ENCODE data around the gene FOXN3.

FOXN3 gene

DNA sequence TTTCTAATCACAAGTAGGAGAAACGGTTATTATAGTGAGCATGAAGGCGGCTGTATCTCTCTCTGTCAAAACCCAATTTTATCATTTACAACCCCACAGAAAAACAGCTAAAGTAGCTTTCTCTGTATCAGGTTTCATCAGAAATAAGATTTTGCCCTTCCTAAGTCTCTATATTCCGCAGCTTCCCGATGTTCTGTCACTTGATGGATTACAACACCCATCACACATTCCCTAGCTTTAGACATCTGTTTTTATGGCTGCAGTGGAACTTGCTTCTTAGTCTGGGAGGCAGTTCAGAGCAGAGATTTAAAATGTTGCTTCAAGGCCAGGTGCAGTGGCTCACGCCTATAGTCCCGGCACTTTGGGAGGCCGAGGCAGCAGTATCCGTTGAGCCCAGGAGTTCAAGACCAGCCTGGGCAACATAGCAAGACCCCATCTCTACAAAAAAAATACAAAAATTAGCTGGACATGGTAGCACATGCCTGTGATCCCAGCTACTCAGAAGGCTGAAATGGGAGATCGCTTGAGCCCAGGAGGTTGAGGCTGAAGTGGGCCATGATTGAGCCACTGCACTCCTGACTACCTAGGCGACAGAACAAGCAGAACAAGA, 27.6 kb upstream of the FOXN3 start:
- no peak for DNase-seq (ENCODE audit: low read depth in 1 of 2, low spot score in 1 of 2)
- in situ Hi-C loops (cut with HindIII; ENCODE audit: low pct_unique_long_range_greater_than_20kb, low sequenced_read_pairs), result no loop called here
- no peak for TF ChIP-seq JUND (IDR thresholded peaks at IDR 0.05; ENCODE audit: low read depth)

DNA sequence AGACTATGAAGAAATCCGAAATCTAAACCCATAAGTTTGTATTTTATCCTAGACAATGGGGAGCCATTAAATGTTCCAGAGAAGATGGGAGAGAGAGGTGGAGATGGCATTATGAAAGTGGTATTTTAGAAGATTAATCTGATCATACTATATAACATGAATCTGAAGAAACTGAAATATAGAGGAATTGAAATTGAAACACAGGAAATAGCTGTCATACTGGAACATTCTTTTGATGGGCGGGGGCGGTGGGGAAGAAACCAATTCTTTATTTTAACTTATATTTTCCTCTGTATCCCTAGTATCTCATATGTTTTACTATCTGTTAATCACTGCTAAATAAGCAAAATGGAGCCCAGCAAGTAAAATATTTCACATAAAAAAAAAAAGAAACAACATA, 27.0 kb upstream of the FOXN3 start:
- in situ Hi-C loops (cut with HindIII; ENCODE audit: low pct_unique_long_range_greater_than_20kb, low sequenced_read_pairs), result no loop called here
- no peak for DNase-seq (ENCODE audit: low read depth in 1 of 2, low spot score in 1 of 2)
- TF ChIP-seq JUND (IDR thresholded peaks at IDR 0.05; ENCODE audit: low read depth), result no peak

DNA sequence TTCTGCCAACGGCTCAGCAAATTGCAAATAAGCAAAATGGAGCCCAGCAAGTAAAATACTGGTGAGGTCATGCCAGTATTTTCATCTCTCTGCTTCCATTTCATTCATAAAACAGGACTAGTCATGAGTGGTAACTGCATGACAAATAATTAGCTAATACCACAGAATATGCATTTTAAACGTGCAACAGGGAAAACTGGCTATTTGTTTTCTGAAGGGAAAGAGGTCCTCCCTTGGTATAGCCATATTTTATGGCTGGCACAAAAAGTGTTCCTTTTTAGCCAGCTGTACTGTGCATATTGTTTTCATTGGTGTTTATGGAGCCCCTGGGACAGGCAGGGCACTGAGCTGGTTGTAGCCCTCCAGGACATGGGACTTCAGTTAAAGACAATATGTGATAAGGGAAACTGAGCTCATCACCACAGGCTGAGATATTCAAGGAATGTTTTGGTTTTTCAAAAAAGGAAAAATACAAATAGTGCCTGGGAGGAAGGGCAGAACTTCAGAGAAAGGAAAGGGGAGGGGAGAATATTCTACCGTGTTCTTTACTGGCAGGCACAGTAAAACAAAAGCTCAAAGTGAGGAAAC, 26.1 kb upstream of the FOXN3 start:
- in situ Hi-C loops (cut with HindIII; ENCODE audit: low pct_unique_long_range_greater_than_20kb, low sequenced_read_pairs), result no loop called here
- no peak for TF ChIP-seq JUND (IDR thresholded peaks at IDR 0.05; ENCODE audit: low read depth)
- no peak for DNase-seq (ENCODE audit: low read depth in 1 of 2, low spot score in 1 of 2)

DNA sequence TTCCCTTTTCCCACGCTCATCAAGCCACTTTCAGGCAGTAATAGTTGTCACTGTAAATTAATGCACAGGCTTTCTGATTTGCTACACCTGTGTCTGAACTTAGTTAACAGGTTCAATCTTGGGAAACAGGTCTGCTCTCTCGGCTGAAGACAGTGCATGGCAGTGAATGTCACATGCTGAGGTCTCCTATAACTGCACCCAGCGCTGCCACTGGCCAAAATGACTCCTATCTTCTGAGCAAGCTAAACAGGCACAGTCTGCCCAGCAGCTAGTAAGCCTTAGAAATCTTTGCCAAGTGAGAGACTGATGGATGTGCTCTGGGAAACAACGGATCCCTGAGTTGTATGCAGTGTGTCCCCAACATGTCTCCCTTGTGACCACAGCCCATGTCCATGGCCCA, 25.2 kb upstream of the FOXN3 start:
- in situ Hi-C loops (cut with HindIII; ENCODE audit: low pct_unique_long_range_greater_than_20kb, low sequenced_read_pairs), result no loop called here
- TF ChIP-seq JUND (IDR thresholded peaks at IDR 0.05; ENCODE audit: low read depth), result no peak
- DNase-seq (ENCODE audit: low read depth in 1 of 2, low spot score in 1 of 2), result no peak

DNA sequence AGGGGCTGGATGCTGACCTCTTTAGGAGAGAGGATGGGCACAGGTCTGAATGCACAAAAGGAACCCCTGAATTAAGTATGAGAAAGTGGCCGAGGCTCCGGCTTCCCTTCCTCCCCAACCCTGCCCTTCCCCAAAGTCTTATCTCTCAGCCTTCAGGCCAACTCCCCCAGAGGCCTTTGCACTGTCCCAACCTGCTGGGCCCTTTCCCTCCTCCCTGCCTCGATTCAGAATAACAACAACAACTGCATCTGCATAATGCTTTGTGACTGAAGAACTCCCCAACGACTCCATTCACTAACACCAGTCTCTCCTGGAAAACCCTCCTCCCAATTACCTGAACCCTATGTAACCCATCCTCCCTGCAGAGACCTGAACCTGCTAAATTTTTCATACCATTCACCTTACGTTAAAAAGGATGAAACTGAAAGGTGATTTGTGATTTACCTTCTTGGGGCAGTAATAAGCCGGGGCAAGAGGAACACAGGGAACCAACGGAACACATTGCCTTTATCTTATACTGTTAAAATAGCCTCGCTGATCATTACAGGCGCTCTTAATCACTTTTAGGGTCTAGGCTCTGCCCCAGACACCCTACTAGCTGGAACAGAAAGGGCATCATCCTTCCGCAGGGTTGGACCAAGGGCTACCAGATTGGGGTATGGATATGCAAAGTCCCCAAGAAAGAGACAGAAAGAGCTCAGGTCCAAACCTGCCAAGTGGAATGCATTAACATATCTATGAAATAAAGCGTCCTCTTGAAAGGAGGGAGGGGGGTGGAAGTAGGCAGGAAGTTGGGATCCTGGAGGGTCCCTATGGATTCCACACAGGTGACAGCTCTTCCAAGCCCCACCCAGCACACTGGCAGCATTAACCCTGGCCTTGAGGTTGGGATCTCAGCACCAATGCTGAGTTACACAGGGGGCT, 24.2 kb upstream of the FOXN3 start:
- in situ Hi-C loops (cut with HindIII; ENCODE audit: low pct_unique_long_range_greater_than_20kb, low sequenced_read_pairs), result no loop called here
- DNase-seq (ENCODE audit: low read depth in 1 of 2, low spot score in 1 of 2), result no peak
- no peak for TF ChIP-seq JUND (IDR thresholded peaks at IDR 0.05; ENCODE audit: low read depth)

DNA sequence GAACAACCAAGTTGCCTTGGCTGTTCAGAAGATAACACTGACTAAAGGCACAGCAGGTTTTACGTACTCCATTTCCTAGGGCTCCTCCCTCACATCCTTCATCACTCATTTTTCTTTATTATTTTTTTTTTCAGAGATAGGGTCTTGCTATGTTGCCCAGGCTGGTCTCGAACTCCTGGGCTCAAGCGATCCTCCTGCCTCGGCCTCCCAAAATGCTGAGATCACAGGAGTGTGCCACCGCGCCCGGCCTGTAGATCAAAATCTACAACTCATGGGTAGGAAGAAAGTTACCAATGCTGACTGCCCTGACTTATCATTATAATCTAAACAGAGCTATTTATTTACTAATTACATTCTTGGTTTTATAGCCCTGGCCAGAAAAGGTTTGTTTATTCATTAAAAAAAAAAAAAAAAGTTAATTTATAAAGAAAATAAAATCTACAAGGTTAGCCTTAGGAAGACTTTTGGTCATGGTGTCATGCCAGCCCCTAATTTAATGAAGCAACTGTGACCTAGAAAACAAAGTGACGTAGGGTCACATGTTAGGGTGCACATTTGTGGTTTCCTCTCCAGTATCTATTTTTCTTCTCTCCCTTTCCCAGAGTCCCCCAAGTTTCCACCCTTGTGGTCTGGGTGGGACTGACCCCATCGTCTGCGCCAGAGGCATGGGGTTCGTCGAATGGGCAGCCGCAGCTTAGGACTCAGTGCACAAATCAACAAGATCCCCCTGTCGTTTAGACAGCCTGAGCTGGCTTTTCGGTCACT, 19.0 kb upstream of the FOXN3 start:
- in situ Hi-C loops (cut with HindIII; ENCODE audit: low pct_unique_long_range_greater_than_20kb, low sequenced_read_pairs), result no loop called here
- no peak for TF ChIP-seq JUND (IDR thresholded peaks at IDR 0.05; ENCODE audit: low read depth)
- no peak for DNase-seq (ENCODE audit: low read depth in 1 of 2, low spot score in 1 of 2)

DNA sequence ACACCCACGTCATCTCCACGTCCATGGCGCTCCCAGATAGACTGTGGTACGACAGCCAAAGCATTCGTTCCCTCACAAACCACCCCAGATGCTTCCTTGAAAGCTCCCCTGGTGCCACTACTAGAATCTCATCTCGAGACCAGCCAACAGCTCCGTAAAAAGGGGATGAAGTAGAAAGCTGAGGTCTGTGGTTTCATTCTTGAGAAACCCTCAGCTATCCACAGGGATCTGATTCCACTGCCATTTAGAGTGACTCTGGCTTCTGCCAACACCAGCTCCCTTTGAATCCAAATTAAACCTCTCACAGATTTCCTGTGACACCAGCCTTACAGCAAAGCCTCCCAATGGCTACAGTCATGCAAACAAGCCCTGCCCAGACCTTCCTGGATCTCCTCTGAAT, 18.5 kb upstream of the FOXN3 start:
- in situ Hi-C loops (cut with HindIII; ENCODE audit: low pct_unique_long_range_greater_than_20kb, low sequenced_read_pairs), result no loop called here
- no peak for TF ChIP-seq JUND (IDR thresholded peaks at IDR 0.05; ENCODE audit: low read depth)
- DNase-seq (ENCODE audit: low read depth in 1 of 2, low spot score in 1 of 2), result no peak

DNA sequence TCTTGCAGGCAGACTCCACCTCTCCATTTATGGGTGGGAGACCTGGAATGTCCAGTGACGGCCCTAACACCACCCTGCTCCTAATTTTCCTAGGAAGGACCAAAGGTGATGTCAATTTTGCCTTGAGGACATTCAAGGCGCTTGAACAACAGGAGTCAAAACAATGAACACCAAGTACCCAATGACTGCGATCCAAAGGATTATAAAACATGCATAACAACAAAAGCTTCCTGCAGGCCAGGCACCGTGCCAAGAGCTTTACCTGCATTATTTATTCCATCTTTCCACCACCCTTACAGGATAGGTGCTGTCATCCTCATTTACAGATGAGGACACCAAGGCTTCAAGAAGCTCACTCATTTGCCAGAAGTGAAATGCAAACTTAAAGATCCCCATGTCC, 15.2 kb upstream of the FOXN3 start:
- in situ Hi-C loops (cut with HindIII; ENCODE audit: low pct_unique_long_range_greater_than_20kb, low sequenced_read_pairs), result no loop called here
- DNase-seq (ENCODE audit: low read depth in 1 of 2, low spot score in 1 of 2), result no peak
- TF ChIP-seq JUND (IDR thresholded peaks at IDR 0.05; ENCODE audit: low read depth), result no peak

DNA sequence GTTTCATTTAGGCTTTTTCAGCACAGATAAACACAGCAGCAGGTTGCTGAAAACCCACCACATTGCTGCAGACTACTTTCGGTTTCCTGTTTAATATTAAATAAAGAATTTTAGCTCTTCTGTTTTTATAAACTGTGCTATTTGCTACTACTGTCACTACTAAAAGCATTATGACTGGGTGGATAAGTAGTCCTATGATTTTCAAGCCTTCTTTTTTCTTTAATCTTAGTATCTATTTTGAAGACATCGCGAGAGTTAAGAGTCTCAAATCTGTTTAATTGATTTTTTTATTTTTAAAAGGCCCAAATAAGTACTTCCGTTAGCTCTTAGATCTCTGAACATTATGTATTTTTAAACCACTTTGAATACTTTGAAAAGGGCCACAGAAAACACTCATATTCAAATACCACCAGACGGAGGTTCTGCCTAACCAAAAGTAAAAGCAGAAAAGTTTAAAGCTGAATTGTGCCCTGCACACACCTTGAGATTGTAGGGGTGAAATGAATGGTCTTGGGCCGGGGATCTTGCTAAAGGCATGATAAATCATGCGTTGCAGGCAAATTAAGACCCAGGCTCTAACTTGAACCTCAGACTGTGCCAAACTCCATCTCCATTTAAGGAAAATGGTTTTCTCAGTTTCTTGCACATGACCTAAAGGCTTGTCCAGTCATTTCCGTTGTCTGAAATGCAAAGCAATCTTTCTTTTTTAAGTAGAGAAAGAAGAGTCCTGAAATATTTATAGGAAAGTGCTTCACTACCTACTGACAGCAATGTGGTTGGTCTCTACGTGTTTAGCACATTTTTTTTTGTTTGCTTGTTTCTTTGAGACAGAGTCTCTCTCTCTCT, 13.6 kb upstream of the FOXN3 start:
- in situ Hi-C loops (cut with HindIII; ENCODE audit: low pct_unique_long_range_greater_than_20kb, low sequenced_read_pairs), result no loop called here

DNA sequence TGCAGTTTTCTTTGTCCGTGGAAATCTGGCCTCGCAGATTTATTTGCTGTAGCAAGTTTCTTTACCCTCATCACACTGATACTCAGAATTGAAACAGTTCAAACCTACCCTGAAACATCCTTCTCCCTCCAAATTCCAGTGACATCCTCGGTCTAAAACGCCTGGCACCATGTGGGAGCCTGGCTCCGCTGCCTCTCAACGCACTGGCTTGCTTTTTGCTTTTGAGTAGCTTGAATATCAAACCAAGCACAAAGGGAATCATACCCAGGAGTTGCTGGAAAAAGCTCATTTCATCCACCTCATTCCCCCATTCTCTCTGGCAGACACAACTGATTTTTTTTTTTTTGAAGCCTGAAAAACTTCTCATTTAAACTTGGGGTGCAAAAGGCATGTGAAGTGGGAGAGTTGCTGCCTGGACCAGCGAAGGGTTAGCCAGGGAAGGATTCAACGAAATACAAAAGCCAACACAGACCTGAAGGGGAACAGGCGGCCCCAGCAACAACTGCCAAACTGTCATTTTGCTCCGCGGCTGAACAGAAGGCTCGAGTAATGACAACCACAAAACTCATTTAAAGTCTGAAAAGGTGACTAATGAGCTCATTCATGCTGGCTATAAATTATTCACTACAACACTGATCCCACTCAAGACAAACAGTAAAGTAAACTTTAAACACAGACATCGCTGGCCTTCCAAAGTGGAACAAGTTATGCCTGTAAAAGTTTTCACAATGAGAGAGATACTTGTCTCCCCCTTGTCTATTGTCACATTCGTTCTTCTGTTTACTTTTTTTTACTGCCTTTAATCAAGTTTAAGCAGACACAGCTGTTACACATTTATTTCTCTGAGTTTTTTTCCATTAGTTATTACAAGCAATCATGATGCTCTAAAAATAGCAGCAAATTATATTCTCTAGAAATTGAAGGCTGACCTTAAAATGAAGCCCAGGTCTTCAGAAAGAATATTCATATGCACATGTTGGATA, 12.5 kb upstream of the FOXN3 start:
- peak in 1 of 2 experiments; percentile 52 for DNase-seq (ENCODE audit: low read depth in 1 of 2, low spot score in 1 of 2)
- in situ Hi-C loops (cut with HindIII; ENCODE audit: low pct_unique_long_range_greater_than_20kb, low sequenced_read_pairs), result no loop called here
- no peak for TF ChIP-seq JUND (IDR thresholded peaks at IDR 0.05; ENCODE audit: low read depth)

More for the DNA sequence above, 13.6 kb upstream of the FOXN3 start:
- no peak for DNase-seq (ENCODE audit: low read depth in 1 of 2, low spot score in 1 of 2)
- no peak for TF ChIP-seq JUND (IDR thresholded peaks at IDR 0.05; ENCODE audit: low read depth)

All from T47D (cell line).